ENCODE measurements around the gene PEAR1. TPM values are rescaled to one million over a fixed set of nuclear protein-coding genes. Genes with fewer than 3 reads are reported as not detected.
A peak's percentile ranks its signal among the peaks of the same experiment; 100 is the strongest.
"Not testable (repeated sequence)": the region's sequence is repeated elsewhere in the genome, so short reads cannot be mapped to it uniquely, and the experiment has no call there.

The PEAR1 gene
- total RNA-seq, 2 experiments from 2014 or later, result 0.28 TPM

DNA sequence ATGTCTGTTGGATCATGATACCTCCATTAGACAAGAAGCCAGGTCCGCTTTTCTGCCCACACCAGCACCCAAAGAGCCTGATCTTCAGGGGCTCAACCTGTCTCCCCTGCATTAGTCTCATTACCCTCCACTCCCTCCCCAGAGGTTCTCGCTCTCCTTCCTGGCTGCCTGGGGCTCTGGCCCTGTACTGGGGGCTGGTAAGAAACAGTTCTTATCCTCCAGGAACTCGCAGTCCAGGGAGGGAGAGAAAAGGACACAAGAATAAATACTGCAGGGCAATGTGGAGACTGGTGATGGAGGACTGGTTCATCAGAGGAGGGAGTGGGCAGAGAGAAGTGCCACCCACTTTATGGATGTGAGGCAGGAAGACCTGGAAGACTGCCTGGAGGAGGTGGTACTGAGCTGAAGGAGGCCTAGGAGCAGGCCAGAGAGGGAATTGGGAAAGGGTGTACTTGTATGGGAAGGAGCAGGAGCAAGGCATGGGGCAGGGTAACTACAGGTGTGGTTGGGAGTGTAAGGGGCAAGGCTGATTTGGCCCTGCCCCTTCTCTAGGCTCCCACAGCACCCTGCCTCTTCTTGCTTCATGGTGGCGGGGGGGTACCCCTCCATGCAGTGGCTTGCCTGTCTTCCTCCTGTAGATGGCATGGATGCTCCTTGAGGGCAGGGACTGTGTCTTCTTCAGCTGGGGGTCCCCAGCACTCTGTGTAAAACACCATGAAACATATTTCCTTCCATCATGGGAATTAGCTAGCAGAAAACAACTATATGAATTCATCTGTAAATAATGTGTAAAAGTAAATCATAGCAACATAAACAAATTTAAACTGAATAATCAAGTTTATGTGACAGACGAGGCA is 31.9 kb downstream of the PEAR1 start:
- Mint-ChIP-seq H3K27me3 (peaks cover 90% of the 10 kb centered on the region), H3K4me1 (peaks cover 18% of the 10 kb centered on the region), H3K4me3 (no peak overlapping the region), H3K9me3 (no peaks in the 10 kb centered on the region), H3K36me3 (no peaks in the 10 kb centered on the region), H3K27ac (no peak overlapping the region)
- no peak for ATAC-seq (ENCODE audit: low read depth)
- POLR2A ChIA-PET, result no interaction called here
- DNase-seq, result no peak

DNA sequence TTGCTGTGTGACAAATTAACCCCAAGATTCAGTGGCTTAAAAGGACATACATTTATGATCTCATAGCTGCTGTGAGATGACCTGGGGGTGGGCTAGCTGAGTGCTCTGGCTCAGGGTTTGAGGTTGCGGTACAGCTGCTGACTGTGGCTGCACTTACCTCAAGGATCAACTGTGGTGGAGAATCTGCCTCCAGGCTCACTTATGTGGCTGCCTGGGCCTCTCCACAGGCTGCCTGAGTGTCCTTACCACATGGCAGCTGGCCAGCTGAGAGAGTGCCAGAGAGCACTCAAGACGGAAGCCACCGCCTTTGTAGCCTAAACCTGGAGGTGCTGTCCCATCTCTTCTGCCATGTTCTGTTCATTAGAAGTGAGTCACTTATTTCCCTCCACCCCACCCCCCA is 32.7 kb downstream of the PEAR1 start:
- Mint-ChIP-seq H3K9me3 (no peaks in the 10 kb centered on the region), H3K27ac (no peak overlapping the region), H3K36me3 (no peaks in the 10 kb centered on the region), H3K27me3 (peaks cover 88% of the 10 kb centered on the region), H3K4me1 (peaks cover 21% of the 10 kb centered on the region), H3K4me3 (no peak overlapping the region)
- DNase-seq (peak; percentile 60), ATAC-seq (ENCODE audit: low read depth) (peak; percentile 53)
- POLR2A ChIA-PET, result no interaction called here

DNA sequence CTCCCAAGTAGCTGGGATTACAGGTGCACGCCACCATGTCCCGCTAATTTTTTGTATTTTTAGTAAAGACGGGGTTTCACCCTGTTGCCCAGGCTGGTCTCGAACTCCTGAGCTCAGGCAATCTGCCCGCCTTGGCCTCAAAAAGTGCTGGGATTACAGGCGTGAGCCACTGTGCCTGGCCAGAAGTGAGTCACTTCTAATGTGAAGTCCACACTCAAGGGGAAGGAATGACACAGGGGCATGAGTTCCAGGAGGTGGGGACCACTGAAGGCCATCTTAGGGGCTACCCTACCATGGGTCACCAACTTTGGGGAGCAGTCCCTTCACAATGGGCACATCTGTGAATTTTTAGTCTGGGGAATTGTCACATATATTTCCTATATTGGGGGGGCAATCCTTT is 33.2 kb downstream of the PEAR1 start:
- ATAC-seq (ENCODE audit: low read depth); H3K36me3 Mint-ChIP-seq; POLR2A ChIA-PET: not testable (repeated sequence)

DNA sequence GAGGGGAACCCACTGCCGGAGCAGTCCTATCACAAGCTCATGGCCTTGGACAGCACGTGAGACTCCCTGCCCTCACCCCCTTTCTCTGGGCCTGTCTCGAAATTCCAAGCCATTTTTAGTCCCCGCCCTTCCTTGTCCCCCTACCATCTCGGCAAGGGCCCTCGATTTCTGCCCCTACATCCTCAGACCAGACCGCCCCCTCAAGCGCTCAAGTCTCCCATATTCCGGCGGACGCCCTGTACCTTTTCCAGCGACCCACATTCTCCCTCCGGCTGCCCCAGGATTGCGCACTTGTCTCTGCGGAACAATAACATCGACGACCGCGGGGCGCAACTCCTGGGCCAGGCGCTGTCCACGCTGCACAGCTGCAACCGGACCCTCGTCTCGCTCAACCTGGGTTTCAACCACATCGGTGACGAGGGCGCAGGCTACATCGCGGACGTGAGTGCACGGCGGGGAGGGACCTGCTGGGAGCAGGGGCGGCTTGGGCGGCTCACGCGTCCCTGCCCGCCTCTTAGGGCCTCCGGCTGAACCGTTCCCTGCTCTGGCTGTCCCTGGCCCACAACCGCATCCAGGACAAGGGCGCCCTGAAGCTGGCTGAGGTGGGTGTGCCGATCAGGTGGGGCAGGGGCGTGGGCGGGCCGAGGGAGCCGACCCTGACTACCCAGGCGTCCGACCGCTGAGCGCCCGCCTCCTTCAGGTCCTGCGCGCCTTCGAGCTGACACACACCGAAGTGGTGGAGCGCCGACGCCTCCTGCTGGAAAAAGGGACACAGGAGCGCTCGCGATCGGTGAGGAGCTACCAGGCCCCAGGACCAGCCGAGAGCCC is 33.9 kb downstream of the PEAR1 start:
- POLR2A ChIA-PET, result interaction anchor here (0.6 kb wide), 1 partner anchor 284 kb away, joined by 5 read pairs; no protein-coding TSS in a partner anchor
- no peaks in the 10 kb centered on the region for H3K9me3 Mint-ChIP-seq
- ATAC-seq (ENCODE audit: low read depth), result peak; percentile 68
- peaks cover 25% of the 10 kb centered on the region for H3K4me1 Mint-ChIP-seq
- H3K36me3 Mint-ChIP-seq, result no peaks in the 10 kb centered on the region
- peak; percentile 80 for DNase-seq
- no peak overlapping the region for H3K27ac Mint-ChIP-seq
- H3K27me3 Mint-ChIP-seq, result peaks cover 78% of the 10 kb centered on the region
- peak overlapping the region; percentile 46 for H3K4me3 Mint-ChIP-seq

More for the DNA sequence above, 33.2 kb downstream of the PEAR1 start:
- peaks cover 84% of the 10 kb centered on the region for H3K27me3 Mint-ChIP-seq
- H3K4me3 Mint-ChIP-seq, DNase-seq, H3K27ac Mint-ChIP-seq, H3K9me3 Mint-ChIP-seq: not testable (repeated sequence)
- peaks cover 25% of the 10 kb centered on the region for H3K4me1 Mint-ChIP-seq

DNA sequence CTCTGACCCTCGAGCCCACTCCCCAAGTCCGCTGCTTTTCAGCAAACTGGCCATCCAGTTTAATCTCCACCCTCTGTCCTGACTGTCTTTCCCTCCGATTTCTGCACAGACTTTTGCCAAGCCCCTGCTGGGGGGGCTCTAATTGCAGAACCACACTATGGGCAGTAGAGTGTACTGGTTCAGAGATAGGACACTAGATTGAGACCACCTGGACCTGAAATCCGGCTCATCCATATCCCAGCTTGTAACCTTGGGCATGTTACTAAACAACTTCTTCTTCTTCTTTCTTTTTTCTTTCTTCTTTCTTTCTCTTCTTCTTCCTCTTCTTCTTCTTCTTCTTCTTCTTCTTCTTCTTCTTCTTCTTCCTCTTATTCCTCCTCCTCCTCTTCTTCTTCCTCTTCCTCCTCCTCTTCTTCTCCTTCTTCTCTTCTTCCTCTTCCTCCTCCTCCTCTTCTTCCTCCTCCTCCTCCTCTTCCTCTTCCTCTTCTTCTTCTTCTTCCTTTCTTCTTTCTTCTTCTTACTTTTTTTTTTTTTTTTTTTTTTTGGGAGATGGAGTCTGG is 34.6 kb downstream of the PEAR1 start:
- POLR2A ChIA-PET, result interaction anchor here (0.6 kb wide), 1 partner anchor 285 kb away, joined by 5 read pairs; no protein-coding TSS in a partner anchor
- Mint-ChIP-seq H3K36me3 (no peaks in the 10 kb centered on the region), H3K27ac (no peak overlapping the region), H3K27me3 (peaks cover 76% of the 10 kb centered on the region), H3K4me3 (peak overlapping the region; percentile 46), H3K4me1 (peaks cover 25% of the 10 kb centered on the region), H3K9me3 (no peaks in the 10 kb centered on the region)
- DNase-seq (no peak), ATAC-seq (ENCODE audit: low read depth) (peak; percentile 3)

DNA sequence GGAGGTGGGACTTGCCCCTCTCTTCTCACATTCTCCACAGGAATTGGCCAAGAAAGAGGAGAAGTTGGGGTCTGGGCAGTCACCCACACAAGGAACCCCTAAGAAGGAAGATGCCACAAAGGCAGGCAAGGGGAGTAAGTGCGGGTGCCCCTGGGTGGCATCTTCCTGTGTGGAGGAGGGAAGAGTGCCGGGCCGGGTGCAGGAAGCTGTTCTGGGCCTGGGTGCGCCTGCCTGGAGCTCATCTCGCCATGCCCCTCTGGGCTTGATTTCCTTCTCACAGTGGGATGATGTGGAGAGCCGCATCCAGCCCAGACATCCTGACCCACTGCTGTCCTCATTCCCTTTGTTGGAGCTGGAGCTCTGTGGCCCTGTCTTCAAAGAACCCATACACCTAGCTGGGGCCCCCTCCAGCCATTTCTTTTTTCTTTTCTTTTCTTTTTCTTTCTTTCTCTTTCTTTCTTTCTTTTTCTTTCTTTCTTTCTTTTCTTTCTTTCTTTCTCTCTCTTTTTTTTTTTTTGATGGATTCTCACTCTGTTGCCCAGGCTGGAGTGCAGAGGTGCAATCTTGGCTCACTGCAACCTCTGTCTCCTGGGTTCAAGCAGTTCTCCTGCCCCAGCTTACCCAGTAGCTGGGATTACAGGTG is 36.2 kb downstream of the PEAR1 start:
- no peak for ATAC-seq (ENCODE audit: low read depth)
- no peak overlapping the region for H3K4me3 Mint-ChIP-seq

DNA sequence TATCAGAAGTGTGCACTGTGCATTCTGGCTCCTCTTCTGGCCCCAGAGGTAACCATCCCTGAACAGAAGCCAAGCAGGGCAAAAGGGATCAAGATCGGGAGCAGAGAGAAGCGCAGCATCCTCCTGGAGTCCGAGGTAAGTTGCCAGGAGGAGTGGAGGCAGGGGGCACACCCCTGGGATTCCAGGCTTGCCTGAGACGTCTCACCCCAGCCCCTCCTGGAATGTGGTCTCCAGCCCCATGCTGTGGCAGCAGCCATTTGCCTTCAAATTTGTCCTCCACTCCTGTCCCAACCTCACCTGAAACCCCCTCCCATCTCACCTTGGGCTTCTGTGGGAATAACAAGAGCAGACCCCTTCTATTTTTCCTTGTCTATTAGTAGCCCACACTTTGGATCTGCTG is 37.0 kb downstream of the PEAR1 start:
- Mint-ChIP-seq H3K36me3 (no peaks in the 10 kb centered on the region), H3K4me3 (no peak overlapping the region), H3K9me3 (no peaks in the 10 kb centered on the region), H3K4me1 (peaks cover 23% of the 10 kb centered on the region), H3K27me3 (peaks cover 58% of the 10 kb centered on the region), H3K27ac (no peak overlapping the region)
- ATAC-seq (ENCODE audit: low read depth), result no peak
- POLR2A ChIA-PET, result no interaction called here
- DNase-seq, result no peak

More for the DNA sequence above, 36.2 kb downstream of the PEAR1 start:
- Mint-ChIP-seq H3K4me1 (peaks cover 23% of the 10 kb centered on the region), H3K9me3 (no peaks in the 10 kb centered on the region), H3K27ac (no peak overlapping the region), H3K27me3 (peaks cover 66% of the 10 kb centered on the region), H3K36me3 (no peaks in the 10 kb centered on the region)
- DNase-seq, result no peak
- POLR2A ChIA-PET, result no interaction called here

DNA sequence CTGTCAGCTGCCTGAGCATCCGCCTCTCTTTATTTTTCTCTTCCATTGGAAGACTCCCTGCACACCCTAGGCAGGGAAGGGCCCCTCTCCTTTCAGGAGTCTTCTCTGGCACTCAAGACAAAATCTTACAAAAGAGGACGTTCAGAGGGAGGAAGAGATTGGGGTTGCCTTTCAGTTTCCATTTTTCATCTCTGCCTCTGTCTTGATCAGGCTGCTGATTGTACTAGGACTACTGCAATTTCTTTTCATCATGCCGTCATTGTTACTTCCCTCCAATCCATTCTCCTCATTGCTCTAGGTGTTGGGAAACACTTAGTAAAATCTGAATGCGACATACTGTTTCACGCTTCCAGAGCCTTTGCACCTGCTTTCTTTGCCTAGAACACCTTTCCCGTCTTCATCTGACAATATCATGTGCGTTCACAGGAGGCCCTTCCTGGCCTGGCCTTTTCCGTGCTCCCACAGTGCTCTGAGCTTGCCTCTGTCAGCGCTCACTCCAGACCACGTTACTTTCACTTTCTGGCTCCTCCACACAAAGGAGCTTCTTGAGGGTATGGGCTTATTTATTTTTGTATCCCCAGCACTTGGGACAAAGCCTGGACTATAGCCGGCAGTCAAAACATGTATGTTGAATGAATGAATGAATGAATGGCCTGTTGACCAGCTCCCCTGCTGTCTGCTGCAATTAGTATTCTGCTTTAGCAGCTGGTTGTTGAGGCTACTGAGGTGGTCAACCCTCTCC is 37.9 kb downstream of the PEAR1 start:
- H3K36me3 Mint-ChIP-seq, result no peaks in the 10 kb centered on the region
- ATAC-seq (ENCODE audit: low read depth) (no peak), DNase-seq (no peak)
- POLR2A ChIA-PET, result interaction anchor here (0.6 to 1.4 kb wide), 2 partner anchors 26 to 210 kb away, joined by 3 read pairs; no protein-coding TSS in a partner anchor
- no peaks in the 10 kb centered on the region for H3K9me3 Mint-ChIP-seq
- no peak overlapping the region for H3K27ac Mint-ChIP-seq
- H3K27me3 Mint-ChIP-seq, result peaks cover 49% of the 10 kb centered on the region
- peaks cover 16% of the 10 kb centered on the region for H3K4me1 Mint-ChIP-seq
- no peak overlapping the region for H3K4me3 Mint-ChIP-seq

DNA sequence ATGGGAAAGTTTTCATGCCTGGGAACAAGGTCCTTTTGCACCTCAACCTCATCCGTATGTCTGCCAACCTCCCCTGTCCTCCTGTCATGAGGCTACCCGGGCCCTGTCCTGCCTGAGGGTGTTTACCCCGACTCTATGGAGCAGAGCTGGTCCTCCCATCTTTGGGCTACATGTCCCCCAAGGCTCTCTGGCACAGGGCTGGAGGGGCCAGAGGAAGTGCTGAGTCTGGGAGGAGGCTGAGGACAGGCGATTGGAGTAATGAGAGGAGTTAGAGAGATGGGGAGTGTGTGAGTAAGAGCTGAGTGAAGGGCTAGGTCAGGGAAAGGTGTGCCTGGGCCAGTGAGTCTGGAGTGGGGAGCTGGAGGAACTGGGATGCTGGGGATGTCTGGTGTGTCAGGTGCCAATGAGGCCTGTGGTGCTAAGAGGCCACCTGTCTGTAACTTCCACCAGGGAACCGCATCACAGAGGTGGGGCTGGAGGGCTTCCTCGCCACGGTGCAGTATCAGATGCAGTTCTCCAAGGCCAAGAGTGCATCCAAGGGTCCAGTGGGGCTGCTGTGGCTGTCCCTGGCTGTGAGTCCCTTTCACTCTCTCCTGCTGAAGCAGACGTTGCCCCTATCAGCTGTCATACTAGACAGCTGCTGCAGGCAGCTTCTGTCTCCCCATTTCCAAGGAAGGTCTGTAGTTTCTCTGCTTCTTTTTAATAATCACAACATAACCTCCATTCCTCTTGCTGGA is 38.6 kb downstream of the PEAR1 start:
- DNase-seq (no peak), ATAC-seq (ENCODE audit: low read depth) (no peak)
- H3K27me3 Mint-ChIP-seq, result peaks cover 43% of the 10 kb centered on the region
- no peaks in the 10 kb centered on the region for H3K36me3 Mint-ChIP-seq
- no peak overlapping the region for H3K4me3 Mint-ChIP-seq
- no peak overlapping the region for H3K27ac Mint-ChIP-seq
- POLR2A ChIA-PET, result interaction anchor here (0.6 to 1.4 kb wide), 2 partner anchors 26 to 210 kb away, joined by 3 read pairs; no protein-coding TSS in a partner anchor
- peaks cover 14% of the 10 kb centered on the region for H3K4me1 Mint-ChIP-seq
- H3K9me3 Mint-ChIP-seq, result no peaks in the 10 kb centered on the region

DNA sequence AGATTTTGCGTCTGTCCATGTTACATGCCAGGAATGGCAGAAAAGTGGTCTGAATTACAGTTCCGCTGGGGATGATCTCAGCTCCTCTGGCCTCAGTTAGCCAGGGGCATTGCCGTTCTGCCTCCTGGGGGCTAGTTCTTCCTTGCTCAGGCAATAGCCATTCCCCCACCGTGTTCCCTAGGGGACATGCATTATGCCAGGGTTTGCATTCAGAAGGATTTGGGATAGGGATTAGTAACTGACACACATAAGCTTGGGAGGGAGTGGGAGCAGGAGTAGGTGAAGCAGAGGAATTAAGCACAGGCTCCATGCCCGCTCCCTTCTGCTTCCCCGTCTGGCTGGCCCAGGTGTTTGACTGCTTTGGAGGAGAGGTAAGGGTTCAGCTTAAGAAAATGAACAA is 39.6 kb downstream of the PEAR1 start:
- POLR2A ChIA-PET, result interaction anchor here (1.4 kb wide), 1 partner anchor 25 kb away, joined by 3 read pairs; no protein-coding TSS in a partner anchor
- Mint-ChIP-seq H3K27ac (no peak overlapping the region), H3K36me3 (peaks cover under 1% of the 10 kb centered on the region), H3K4me1 (peaks cover 8% of the 10 kb centered on the region), H3K9me3 (no peaks in the 10 kb centered on the region), H3K4me3 (no peak overlapping the region), H3K27me3 (peaks cover 35% of the 10 kb centered on the region)
- ATAC-seq (ENCODE audit: low read depth) (no peak), DNase-seq (no peak)

DNA sequence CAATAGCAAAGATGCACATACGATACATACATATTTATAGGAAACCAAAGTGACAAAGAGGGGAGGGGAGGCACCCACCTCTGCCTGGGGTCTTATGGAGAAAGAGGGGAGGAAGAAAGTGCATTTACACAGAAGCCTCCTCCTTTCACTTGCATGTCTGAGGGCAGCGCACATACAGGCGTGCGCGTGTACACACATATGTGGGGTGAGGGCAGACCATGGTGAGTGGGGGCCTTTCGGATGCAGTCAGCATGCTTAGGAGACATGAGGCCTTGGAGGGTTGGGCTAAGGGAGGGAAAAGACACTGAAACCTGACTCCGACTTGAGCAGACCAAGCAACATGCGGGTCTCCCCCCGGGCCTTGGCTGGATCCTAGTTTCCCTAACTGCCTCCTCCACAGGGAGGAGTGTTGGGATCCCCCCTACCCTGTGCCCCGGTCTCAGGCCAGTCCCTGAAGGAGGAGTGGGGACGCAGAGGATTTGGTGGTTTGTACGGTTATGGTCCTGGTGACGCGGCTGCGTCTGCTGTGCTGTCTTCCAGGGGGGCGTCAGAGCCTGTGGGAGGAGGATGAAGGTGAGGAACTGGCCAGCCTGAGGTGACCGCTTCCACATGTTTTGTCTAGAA is 42.1 kb downstream of the PEAR1 start:
- Mint-ChIP-seq H3K9me3 (no peaks in the 10 kb centered on the region), H3K4me3 (no peak overlapping the region), H3K4me1 (peaks cover 8% of the 10 kb centered on the region), H3K36me3 (peaks cover 3% of the 10 kb centered on the region), H3K27ac (no peak overlapping the region), H3K27me3 (peaks cover 13% of the 10 kb centered on the region)
- DNase-seq, result no peak
- ATAC-seq (ENCODE audit: low read depth), result no peak
- POLR2A ChIA-PET, result no interaction called here

DNA sequence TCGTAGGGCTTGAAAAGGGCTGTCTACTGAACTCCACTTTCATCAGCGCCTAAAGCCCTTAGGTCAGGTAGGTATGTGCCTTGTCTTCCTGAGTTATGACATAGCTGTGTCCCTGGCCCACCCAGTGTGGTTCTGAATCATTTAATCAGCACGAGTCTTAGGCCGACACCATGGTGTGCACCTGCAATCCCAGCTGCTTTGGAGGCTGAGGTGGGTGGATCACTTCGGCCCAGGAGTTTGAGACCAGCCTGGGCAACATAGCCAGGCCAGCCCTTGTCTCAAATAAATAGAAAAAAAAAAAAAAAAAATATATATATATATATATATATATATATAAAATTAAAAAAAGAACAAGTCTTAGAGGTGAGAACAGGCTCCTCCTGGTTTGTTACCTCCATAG is 42.7 kb downstream of the PEAR1 start:
- Mint-ChIP-seq H3K27ac (no peak overlapping the region), H3K36me3 (peaks cover 3% of the 10 kb centered on the region), H3K4me3 (no peak overlapping the region), H3K4me1 (peaks cover 4% of the 10 kb centered on the region), H3K27me3 (peaks cover 7% of the 10 kb centered on the region), H3K9me3 (no peaks in the 10 kb centered on the region)
- POLR2A ChIA-PET, result no interaction called here
- no peak for DNase-seq
- no peak for ATAC-seq (ENCODE audit: low read depth)
